Measurements from ENCODE around the gene INHBC. TPM values are rescaled to one million over a fixed set of nuclear protein-coding genes. Genes with fewer than 3 reads are reported as not detected.

INHBC gene
- total and polyA plus RNA-seq, 2 donors from 2014 or later = not detected

DNA sequence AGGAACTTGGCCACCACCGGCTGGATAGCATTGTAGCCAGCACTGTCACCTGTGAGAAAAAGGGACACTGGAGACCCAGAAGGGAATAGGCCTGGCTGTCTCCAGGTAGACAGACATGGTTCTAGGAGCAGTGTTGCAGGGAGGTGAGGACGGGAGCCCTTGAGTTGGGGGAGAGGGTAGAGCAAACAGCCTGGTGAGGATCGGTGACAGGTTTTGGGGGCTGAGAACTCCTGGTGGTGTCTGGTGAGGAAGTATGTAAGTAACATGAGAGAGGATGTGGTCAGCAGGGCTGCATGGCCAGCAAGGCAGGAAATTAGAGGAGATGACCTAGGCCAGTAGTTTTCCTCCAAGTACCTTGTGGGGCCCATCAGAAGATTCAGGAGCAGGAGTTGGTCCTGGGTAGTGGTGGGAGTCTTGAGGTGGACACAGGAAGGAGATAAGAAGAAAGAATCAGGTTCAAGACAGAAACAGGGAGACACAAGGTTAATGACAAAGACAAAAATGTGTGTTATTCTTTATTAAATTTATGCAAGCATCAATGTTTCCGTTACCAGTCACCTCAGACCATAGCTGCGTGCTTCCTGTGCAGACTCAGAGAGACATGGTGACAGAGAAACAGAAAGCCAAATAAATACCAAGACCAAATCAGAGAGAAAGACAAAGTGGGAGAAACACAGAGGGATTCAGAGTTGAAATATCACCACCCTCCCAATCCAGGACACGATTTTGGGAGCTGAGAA, 45.0 kb downstream of the INHBC start, which contains the start of gene ARHGAP9:
Gene ARHGAP9, minus strand, starts transcription at position 491 of the 740 bp plus-strand sequence. Its CDS starts 460 bp downstream, at position 31.
- H3K27me3 ChIP-seq (ENCODE audit: control insufficient read depth, insufficient read depth, low read length) = peaks cover 16% of the 10 kb centered on the region
- intact Hi-C loops (cut with DNase I) = no loop called here
- no peak within 1 kb of the TSS for H3K4me3 ChIP-seq (ENCODE audit: low read length in 3 of 3)
- H3K36me3 ChIP-seq (ENCODE audit: control insufficient read depth in 2 of 3, insufficient read depth in 3 of 3, low read length in 3 of 3) = no peaks in the 10 kb centered on the region
- H3K9ac ChIP-seq (ENCODE audit: low read length in 3 of 3) = no peak within 1 kb of the TSS
- H3K4me1 ChIP-seq (ENCODE audit: control insufficient read depth in 2 of 3, insufficient read depth in 2 of 3, low read depth in 1 of 3, low read length in 3 of 3) = peaks cover 0 to 18% (median 0%) of the 10 kb centered on the region in 3 donors
- peak within 1 kb of the TSS in 1 of 2 donors; percentile 60 for H3K27ac ChIP-seq (ENCODE audit: low read depth in 2 of 2, low read length in 2 of 2)
- TF ChIP-seq, protein P1, sequence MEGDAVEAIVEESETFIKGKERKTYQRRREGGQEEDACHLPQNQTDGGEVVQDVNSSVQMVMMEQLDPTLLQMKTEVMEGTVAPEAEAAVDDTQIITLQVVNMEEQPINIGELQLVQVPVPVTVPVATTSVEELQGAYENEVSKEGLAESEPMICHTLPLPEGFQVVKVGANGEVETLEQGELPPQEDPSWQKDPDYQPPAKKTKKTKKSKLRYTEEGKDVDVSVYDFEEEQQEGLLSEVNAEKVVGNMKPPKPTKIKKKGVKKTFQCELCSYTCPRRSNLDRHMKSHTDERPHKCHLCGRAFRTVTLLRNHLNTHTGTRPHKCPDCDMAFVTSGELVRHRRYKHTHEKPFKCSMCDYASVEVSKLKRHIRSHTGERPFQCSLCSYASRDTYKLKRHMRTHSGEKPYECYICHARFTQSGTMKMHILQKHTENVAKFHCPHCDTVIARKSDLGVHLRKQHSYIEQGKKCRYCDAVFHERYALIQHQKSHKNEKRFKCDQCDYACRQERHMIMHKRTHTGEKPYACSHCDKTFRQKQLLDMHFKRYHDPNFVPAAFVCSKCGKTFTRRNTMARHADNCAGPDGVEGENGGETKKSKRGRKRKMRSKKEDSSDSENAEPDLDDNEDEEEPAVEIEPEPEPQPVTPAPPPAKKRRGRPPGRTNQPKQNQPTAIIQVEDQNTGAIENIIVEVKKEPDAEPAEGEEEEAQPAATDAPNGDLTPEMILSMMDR (IDR thresholded peaks at IDR 0.05; ENCODE audit: borderline replicate concordance, extremely low read depth, insufficient read depth) = no peak
- no peaks in the 10 kb centered on the region for H3K9me3 ChIP-seq (ENCODE audit: control insufficient read depth in 2 of 3, insufficient read depth in 1 of 3, low read length in 3 of 3)
- DNase-seq (no peak), FAIRE-seq (no peak)

DNA sequence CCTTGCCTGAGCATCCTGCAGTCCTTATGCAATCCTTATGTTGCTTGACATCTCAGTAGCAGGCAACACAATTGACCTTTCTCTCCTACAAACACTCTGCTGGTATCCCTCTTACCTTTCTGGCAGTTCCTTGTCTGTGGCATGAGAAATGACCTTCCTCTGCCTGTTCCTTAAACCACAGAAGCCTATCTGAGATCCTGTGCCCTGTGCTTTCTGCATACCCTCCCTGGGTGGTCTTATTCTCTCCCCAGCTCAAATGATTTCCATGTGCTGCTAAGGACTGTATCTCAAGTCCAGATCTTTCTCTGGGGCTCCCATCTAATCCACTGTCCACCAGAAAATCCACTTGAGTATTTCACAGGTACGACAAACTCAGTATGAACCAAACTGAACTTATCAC, 47.1 kb downstream of the INHBC start:
- no peaks in the 10 kb centered on the region for H3K36me3 ChIP-seq (ENCODE audit: control insufficient read depth in 2 of 3, insufficient read depth in 3 of 3, low read length in 3 of 3)
- no peak for DNase-seq
- no peak overlapping the region for H3K27ac ChIP-seq (ENCODE audit: low read depth in 2 of 2, low read length in 2 of 2)
- intact Hi-C loops (cut with DNase I) = no loop called here
- FAIRE-seq = no peak
- TF ChIP-seq, protein P1 (IDR thresholded peaks at IDR 0.05; ENCODE audit: borderline replicate concordance, extremely low read depth, insufficient read depth) = no peak
- no peak overlapping the region for H3K4me3 ChIP-seq (ENCODE audit: low read length in 3 of 3)
- no peaks in the 10 kb centered on the region for H3K9me3 ChIP-seq (ENCODE audit: control insufficient read depth in 2 of 3, insufficient read depth in 1 of 3, low read length in 3 of 3)
- peaks cover 0 to 3% (median 0%) of the 10 kb centered on the region in 3 donors for H3K4me1 ChIP-seq (ENCODE audit: control insufficient read depth in 2 of 3, insufficient read depth in 2 of 3, low read depth in 1 of 3, low read length in 3 of 3)
- H3K9ac ChIP-seq (ENCODE audit: low read length in 3 of 3) = no peak overlapping the region
- H3K27me3 ChIP-seq (ENCODE audit: control insufficient read depth, insufficient read depth, low read length) = peaks cover 5% of the 10 kb centered on the region

DNA sequence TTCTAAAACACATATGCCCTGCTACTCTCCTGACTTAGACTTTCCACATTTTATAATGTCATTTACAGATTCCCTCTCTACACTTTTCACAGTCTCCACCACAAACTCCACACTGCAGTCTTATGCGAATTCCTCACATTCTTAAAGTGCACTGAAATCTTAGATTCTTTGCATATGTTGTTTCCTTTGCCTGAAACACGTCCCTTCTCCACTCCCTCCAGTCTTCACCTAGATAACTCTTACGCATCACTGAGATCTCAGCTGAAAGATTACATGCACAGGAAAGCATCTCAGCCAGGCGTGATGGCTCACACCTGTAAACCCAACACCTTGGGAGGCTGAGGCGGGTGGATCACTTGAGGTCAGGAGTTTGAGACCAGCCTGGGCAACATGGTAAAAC, 48.9 kb downstream of the INHBC start:
- no peak for FAIRE-seq
- intact Hi-C loops (cut with DNase I) = no loop called here
- Histone ChIP-seq H3K9me3 (ENCODE audit: control insufficient read depth in 2 of 3, insufficient read depth in 1 of 3, low read length in 3 of 3) (no peaks in the 10 kb centered on the region), H3K27ac (ENCODE audit: low read depth in 2 of 2, low read length in 2 of 2) (no peak overlapping the region), H3K9ac (ENCODE audit: low read length in 3 of 3) (no peak overlapping the region), H3K27me3 (ENCODE audit: control insufficient read depth, insufficient read depth, low read length) (no peaks in the 10 kb centered on the region), H3K36me3 (ENCODE audit: control insufficient read depth in 2 of 3, insufficient read depth in 3 of 3, low read length in 3 of 3) (no peaks in the 10 kb centered on the region), H3K4me3 (ENCODE audit: low read length in 3 of 3) (no peak overlapping the region), H3K4me1 (ENCODE audit: control insufficient read depth in 2 of 3, insufficient read depth in 2 of 3, low read depth in 1 of 3, low read length in 3 of 3) (peaks cover 0 to 4% (median 0%) of the 10 kb centered on the region in 3 donors)
- TF ChIP-seq, protein P1 (IDR thresholded peaks at IDR 0.05; ENCODE audit: borderline replicate concordance, extremely low read depth, insufficient read depth) = no peak
- peak in 1 of 5 donors; percentile 34 for DNase-seq
